ACHN (cell line): ENCODE measurements around the gene SLC2A6.
A peak's percentile ranks its signal among the peaks of the same experiment; 100 is the strongest.

ENCODE experiments used
- DNase-seq: peaks from one replicate; pipeline ENCODE4 v3.0.0-alpha.2; 2015
- in situ Hi-C: cut with HindIII; loops from 2 replicates; pipeline ENCODE4 v1.10.0; 2017; ENCODE audit warnings: low sequenced_read_pairs, low pct_ligation_motif_present, low pct_unique_long_range_greater_than_20kb

Gene SLC2A6

DNA sequence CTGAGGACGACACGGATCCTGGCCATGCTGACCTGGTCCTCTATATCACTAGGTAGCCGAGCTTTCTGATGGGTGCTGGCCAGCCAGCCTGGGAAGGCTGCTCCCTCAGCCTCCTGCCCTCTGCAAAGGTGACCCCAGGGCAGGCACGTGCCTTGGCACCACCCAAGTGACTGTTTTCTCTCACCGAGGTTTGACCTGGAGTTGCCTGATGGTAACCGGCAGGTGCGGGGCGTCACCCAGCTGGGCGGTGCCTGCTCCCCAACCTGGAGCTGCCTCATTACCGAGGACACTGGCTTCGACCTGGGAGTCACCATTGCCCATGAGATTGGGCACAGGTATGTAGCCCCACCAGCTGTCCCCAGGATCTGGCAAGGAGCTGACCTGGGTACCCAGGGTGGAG is 52.9 kb downstream of the SLC2A6 start:
- in situ Hi-C loops: no loop called here
- no peak for DNase-seq

DNA sequence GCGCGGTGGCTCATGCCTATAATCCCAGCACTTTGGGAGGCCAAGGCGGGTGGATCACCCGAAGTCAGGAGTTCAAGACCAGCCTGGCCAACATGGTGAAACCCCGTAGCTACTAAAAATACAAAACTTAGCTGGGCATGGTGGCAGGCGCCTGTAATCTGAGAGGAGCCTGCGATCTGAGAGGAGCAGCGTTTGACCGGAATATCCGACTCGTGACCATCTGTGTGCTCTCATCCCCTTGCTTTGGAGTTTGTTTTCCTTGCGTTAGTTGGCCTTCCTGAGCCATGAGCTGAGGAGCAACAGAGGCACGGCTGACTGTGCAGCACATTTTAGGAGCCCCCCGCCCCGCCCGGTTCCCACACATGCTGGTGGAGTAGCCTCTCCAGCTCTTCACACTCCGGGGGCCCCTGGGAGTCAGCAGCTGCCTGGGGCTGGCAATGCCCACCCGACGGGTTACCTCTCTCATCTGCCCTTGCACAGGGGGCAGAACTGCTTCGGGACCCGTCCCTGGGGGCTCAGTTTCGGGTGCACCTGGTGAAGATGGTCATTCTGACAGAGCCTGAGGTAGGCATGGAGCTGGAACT is 53.8 kb downstream of the SLC2A6 start:
- DNase-seq: no peak
- in situ Hi-C loops: no loop called here

DNA sequence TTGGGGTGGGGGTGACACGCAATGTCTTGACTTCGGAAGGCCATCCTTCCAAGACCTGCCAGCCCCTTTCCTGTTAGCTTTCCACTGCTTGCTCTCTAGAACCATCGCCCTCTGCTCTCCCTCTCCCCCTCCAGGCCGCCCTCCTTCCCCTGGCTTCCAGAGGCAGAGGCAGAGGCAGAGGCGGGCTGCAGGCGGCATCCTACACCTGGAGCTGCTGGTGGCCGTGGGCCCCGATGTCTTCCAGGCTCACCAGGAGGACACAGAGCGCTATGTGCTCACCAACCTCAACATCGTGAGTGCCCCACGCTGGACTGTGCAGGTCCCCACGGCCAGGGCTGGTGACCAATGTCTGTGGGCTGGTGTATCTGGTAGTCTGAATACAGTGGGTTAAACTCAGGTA is 54.7 kb downstream of the SLC2A6 start:
- DNase-seq: no peak
- in situ Hi-C loops: no loop called here

DNA sequence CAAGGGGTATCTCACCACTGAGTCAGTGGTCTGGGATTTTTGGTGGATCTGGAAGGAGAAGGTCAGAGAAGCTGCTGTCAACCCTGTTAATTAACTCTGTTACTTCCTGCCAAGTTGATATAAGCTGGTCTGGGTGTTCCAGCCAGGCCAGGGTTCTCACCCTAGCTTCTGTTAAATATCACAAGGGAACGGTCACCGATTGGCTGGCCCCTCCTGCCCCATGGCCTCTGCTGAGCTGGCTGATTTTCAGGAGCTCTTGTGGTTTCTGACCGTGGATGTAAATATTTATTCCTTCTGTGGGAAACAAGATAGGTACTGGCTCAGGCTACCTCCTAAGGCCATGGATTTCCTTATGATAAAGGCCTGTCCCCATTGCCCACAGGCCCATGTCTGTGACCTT is 55.7 kb downstream of the SLC2A6 start:
- in situ Hi-C loops: no loop called here
- no peak for DNase-seq

DNA sequence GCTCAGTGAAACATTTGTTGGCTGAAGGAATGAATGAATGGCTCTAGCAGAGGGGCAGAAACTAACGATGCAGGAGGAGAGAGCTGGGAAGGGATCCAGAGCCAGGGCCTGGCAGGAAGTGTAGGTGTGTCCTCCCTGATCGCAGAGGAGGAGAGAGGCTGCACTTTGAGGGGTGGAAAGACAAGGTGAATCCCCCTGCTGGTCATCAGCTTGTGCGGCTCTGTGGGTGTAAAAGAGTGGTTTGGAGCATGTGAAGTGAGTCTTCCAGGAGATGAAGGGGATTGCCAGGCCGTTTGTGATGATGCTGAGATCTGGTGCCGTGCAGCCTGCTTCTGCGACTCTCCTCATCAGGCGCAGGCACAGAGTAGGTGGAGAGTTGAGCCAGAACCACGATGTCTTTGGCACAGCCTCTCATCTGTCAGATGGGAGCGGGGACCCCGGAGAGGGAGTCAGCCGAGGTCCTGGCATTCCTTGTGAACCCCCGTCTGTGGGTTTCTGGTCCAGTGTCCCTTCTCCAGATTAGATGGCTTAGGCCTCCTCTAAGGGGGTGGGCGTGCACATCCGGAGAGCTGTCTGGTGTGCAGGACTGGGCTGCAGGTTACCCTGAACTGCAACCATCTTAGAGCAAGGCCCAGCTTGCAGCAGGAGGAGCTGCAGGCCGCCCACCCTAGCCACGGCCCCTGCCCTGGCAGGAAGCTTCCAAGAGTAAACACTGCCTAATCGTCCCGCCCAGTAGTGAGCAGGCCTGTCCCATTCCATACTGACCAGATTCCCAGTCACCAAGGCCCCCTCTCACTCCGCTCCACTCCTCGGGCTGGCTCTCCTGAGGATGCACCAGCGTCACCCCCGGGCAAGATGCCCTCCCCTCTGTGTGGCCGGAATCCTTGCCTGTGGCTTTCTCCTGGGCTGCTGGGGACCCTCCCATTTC is 57.0 kb downstream of the SLC2A6 start, which contains the start of gene ADAMTS13:
Gene ADAMTS13, plus strand, starts transcription at position 753 of the 928 bp plus-strand sequence. Its CDS starts 77 bp downstream, at position 830.
- DNase-seq: peak; percentile 6
- in situ Hi-C loops: no loop called here
